Mesothelial cell of epicardium (in vitro differentiated cells): Measurements from ENCODE around the gene HOMER1. TPM values are rescaled to one million over a fixed set of nuclear protein-coding genes. Genes with fewer than 3 reads are reported as not detected.
A peak's percentile ranks its signal among the peaks of the same experiment; 100 is the strongest.

Experiments
- DNase-seq, 2 experiments: peaks; one replicate each; pipeline ENCODE4 v3.0.0; 2021; ENCODE audit warnings: low spot score in 2 of 2; ENCODE audit not compliant: unreplicated experiment in 2 of 2
- H3K27ac Mint-ChIP-seq: 2 replicates; pipeline ENCODE4 v1.8.0; 2021; ENCODE audit warnings: mixed read lengths
- H3K27me3 Mint-ChIP-seq: 2 replicates; pipeline ENCODE4 v1.8.0; 2021; ENCODE audit warnings: low read depth, mixed read lengths
- H3K36me3 Mint-ChIP-seq: 2 replicates; pipeline ENCODE4 v1.8.0; 2021; ENCODE audit warnings: mixed read lengths
- H3K4me1 Mint-ChIP-seq: 2 replicates; pipeline ENCODE4 v1.8.0; 2021; ENCODE audit warnings: mixed read lengths
- H3K4me3 Mint-ChIP-seq: 2 replicates; pipeline ENCODE4 v1.8.0; 2021; ENCODE audit warnings: mild to moderate bottlenecking, moderate library complexity, mixed read lengths
- H3K9me3 Mint-ChIP-seq: 2 replicates; pipeline ENCODE4 v1.8.0; 2021; ENCODE audit warnings: mixed read lengths
- total RNA-seq: library from RNA; stranded (reverse); gene quantifications from 3 replicates; pipeline ENCODE4 v1.2.1, GENCODE V29; 2021
- TF ChIP-seq, protein P1 (sequence below): fragments of 200-600 bp; sonication (generic); IDR thresholded peaks from one replicate; pipeline ENCODE4 v1.5.0; 2021; ENCODE audit warnings: antibody characterized with exemption; ENCODE audit not compliant: unreplicated experiment

Gene HOMER1, protein sequence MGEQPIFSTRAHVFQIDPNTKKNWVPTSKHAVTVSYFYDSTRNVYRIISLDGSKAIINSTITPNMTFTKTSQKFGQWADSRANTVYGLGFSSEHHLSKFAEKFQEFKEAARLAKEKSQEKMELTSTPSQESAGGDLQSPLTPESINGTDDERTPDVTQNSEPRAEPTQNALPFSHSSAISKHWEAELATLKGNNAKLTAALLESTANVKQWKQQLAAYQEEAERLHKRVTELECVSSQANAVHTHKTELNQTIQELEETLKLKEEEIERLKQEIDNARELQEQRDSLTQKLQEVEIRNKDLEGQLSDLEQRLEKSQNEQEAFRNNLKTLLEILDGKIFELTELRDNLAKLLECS
- total RNA-seq = 21.4 to 22.2 TPM (median 21.6 TPM) in 3 replicates

DNA sequence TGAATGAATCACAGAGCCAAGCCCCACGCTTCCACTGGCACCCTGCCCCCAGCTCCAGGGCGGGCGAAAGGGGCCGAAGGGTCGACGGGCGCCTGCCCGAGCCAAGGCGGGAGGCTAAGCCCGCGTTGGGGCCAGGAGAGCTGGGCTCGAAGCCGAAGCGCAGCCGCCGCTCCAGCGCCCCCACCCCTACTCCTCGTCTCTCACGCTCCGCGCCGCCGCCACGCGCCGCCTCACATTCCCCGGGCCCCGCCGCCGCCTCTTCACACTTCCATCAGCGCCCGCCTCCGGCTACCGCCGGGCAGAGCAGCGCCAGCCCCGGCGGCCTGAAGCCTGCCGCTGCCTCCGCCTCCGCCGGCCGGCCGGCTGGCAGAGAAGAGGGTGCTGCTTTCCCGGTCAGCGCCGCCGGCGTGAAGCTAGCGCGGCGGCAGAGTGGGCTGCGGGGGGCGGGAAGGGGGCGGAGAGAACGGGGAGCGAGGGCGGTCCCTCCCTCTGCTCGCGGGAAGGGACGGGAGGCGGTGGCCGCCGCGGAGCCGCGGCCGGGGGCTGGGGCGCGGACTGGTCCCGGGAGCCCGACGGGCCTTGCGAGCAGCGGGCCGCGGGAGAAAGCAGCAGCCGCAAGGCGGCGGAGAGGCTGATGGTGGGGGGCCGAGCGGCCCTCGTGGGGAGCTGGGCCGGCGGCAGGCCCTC lies at the start of gene HOMER1:
HOMER1 (minus strand) TSS at position 431 of the 687 bp plus-strand sequence. CDS start 1,360 bp downstream, outside the sequence.
- Mint-ChIP-seq H3K4me1 (peaks cover 57% of the 10 kb centered on the region), H3K36me3 (no peaks in the 10 kb centered on the region), H3K27me3 (no peaks in the 10 kb centered on the region), H3K4me3 (peak within 1 kb of the TSS; percentile 95), H3K9me3 (no peaks in the 10 kb centered on the region), H3K27ac (peak within 1 kb of the TSS; percentile 100)
- peak; percentile 71 to 83 for DNase-seq
- TF ChIP-seq, protein P1, sequence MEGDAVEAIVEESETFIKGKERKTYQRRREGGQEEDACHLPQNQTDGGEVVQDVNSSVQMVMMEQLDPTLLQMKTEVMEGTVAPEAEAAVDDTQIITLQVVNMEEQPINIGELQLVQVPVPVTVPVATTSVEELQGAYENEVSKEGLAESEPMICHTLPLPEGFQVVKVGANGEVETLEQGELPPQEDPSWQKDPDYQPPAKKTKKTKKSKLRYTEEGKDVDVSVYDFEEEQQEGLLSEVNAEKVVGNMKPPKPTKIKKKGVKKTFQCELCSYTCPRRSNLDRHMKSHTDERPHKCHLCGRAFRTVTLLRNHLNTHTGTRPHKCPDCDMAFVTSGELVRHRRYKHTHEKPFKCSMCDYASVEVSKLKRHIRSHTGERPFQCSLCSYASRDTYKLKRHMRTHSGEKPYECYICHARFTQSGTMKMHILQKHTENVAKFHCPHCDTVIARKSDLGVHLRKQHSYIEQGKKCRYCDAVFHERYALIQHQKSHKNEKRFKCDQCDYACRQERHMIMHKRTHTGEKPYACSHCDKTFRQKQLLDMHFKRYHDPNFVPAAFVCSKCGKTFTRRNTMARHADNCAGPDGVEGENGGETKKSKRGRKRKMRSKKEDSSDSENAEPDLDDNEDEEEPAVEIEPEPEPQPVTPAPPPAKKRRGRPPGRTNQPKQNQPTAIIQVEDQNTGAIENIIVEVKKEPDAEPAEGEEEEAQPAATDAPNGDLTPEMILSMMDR = no peak

DNA sequence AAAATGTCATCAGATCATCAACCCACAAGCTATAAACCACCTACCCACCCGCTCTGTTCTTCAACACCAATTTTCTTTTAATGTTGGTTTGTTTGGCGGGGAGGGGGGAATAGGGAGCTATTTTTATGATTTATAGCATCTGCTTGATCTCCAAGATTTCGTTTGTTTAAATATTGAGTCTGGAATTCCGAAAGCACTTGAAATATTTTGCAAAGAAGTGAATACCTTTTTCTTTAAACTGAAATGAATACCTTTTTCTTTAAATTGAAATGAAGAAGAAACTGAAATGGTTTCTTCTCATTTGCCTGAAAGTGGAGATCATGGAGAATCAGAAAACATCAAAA lies 49.3 kb upstream of the HOMER1 start:
- Mint-ChIP-seq H3K36me3 (no peaks in the 10 kb centered on the region), H3K27ac (no peak overlapping the region), H3K4me1 (peaks cover 33% of the 10 kb centered on the region), H3K27me3 (no peaks in the 10 kb centered on the region), H3K4me3 (no peak overlapping the region), H3K9me3 (no peaks in the 10 kb centered on the region)
- TF ChIP-seq, protein P1 = no peak
- no peak for DNase-seq

DNA sequence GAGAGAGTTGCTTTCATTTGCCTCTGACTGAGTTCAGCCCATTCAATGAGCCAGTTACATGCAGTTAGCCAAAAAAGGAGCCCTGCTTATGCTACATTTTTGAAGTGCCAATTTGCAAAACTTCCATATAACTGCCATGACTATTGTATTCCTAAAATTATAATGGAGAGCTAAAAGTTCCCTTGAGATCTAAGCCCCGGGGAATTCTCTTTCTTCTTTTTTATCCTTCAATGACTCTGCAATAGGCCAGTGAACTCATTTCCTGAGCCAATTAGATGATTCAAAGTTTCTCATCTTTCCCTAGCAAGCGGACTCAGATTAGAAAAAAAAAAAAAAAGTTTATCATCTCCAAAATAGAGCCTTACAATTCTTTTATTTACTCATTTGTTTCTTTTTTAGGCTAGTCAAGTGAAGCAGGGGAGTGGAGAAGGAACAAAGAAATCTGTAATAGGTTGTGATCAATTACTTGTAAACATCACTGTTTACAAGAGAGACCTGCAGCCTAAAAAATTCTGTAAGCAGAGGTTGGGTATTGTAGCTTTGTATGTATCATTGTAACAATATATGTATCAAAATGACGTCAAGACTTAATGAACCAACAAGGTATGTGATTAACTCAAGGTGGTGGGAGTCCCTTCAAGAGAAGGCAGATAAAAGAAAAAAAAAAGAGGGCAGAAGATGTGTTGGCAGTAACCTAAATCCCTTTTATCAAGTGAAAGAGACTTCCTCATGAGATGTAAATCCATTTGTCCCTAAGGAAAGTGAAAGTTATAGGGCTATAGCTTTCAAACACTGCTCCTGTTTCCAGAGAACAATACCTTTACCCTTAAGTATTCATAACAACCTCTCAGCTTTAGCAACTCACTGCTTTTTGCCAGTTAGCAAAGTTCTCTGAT lies 48.7 kb upstream of the HOMER1 start:
- TF ChIP-seq, protein P1 = no peak
- Mint-ChIP-seq H3K27ac (peak overlapping the region; percentile 53), H3K27me3 (no peaks in the 10 kb centered on the region)

DNA sequence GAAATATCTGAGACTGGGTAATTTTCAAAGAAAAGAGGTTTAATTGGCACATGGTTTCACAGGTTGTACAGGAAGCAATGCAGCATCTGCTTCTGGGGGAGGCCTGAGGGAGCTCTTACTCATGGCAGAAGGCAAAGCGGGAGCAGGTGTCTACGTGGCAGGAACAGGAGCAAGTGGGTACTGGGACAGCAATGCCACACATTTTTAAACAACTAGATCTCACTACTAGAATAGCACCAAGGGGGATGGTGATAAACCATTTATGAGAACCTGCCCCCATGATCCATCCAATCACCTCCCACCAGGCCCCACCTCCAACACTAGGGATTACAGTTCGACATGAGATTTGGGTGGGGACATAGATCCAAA lies 47.6 kb upstream of the HOMER1 start:
- Mint-ChIP-seq H3K27me3 (no peaks in the 10 kb centered on the region), H3K27ac (no peak overlapping the region), H3K4me1 (peaks cover 34% of the 10 kb centered on the region), H3K36me3 (no peaks in the 10 kb centered on the region), H3K9me3 (no peaks in the 10 kb centered on the region), H3K4me3 (no peak overlapping the region)
- DNase-seq = no peak
- TF ChIP-seq, protein P1 = no peak

More for the DNA sequence above, 48.7 kb upstream of the HOMER1 start:
- H3K36me3 Mint-ChIP-seq = no peaks in the 10 kb centered on the region
- peaks cover 29% of the 10 kb centered on the region for H3K4me1 Mint-ChIP-seq
- H3K4me3 Mint-ChIP-seq = no peak overlapping the region
- no peak for DNase-seq
- no peaks in the 10 kb centered on the region for H3K9me3 Mint-ChIP-seq

DNA sequence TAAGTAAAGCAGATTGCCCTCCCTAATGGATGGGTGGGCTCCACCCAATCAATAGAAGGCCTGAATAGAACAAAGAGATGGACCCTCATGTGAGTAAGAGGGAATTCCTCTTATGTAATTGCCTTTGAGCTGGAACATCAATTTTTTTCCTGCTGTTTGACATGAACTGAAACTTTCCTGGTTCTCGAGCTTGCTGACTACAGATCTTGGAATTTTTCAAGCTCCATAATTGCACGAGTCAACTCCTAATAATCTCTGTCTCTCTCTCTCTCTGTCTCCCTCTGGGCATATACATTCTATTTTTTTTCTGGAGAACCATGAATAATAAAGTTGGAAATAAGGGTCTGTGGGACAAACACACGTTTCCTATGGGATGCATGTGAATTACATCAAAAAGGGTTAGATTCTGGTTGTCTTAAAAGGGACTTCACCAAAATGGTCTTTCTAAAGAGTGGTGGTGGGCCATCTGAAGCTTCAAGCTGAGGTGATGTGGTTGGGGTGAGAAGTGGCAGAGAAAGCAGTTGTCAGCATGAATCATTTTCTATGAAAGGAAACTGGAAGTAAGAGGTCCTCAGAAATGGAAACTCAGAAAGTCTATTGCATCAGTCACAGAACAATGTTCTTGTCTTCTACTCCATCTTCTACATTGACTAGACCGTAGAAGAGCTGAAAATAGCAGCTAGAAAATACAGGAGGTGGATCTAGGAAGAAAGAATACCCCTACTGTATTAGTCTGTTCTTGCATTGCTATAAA lies 47.0 kb upstream of the HOMER1 start:
- DNase-seq = no peak
- no peaks in the 10 kb centered on the region for H3K36me3 Mint-ChIP-seq
- H3K27ac Mint-ChIP-seq = no peak overlapping the region
- no peak overlapping the region for H3K4me3 Mint-ChIP-seq
- no peaks in the 10 kb centered on the region for H3K9me3 Mint-ChIP-seq
- H3K27me3 Mint-ChIP-seq = no peaks in the 10 kb centered on the region
- TF ChIP-seq, protein P1 = no peak
- H3K4me1 Mint-ChIP-seq = peaks cover 38% of the 10 kb centered on the region
